Embryonic facial prominence (tissue), 1 donor: Measurements from ENCODE around the gene GALR2.

Source experiments
- DNase-seq: peaks from one replicate; pipeline ENCODE4 v3.0.0-alpha.2; 2016; ENCODE audit errors: extremely low spot score

Gene GALR2

DNA sequence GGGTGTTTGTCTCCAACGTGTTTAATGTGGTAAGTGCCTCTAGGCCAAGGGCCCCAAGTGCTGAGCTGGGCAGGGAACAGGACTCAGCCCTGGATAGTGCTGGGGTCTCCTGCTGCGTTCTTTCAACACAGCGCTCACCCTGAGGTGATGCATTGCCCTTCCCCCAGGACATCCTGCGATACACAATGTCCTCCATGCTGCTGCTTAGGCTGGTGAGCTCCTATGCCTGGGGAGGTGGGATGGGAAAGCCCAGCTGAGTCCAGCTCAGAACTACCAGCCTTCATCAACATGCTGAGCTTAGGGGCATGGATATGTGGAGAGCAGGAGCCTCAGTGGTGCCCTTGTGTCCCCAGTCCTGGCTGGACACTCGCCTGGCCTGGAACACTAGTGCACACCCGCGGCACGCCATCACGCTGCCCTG, 5.0 kb downstream of the GALR2 start:
- DNase-seq, result no peak

GRCh38 chr17:76079956-76080767, 5.6 kb downstream of the GALR2 start:
- DNase-seq, result no peak

DNA sequence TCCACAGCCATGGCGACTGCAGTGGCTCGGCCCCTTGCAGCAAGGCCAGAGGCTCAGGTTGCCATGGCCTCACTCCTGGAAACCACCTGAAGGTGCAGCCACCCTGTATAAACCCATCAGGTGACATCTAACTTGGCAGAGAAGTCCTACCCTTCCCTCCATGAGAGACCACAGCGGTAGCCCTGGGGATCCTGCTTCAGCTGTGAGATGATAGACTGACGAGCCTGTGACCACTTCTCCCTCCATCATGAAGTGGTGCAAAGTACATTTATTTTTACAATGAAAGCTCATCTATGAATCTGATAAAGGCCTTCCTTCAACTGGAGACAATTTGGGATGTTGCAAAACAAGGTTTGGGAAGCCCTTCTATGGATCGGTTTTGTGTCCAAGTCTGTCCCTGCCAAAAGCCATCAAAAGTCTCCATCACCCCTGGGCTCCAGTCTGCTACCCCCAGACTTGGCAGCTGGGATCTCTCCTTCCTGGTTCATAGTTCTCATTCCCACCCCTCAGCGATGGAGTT, 6.2 kb downstream of the GALR2 start:
- DNase-seq, result no peak

DNA sequence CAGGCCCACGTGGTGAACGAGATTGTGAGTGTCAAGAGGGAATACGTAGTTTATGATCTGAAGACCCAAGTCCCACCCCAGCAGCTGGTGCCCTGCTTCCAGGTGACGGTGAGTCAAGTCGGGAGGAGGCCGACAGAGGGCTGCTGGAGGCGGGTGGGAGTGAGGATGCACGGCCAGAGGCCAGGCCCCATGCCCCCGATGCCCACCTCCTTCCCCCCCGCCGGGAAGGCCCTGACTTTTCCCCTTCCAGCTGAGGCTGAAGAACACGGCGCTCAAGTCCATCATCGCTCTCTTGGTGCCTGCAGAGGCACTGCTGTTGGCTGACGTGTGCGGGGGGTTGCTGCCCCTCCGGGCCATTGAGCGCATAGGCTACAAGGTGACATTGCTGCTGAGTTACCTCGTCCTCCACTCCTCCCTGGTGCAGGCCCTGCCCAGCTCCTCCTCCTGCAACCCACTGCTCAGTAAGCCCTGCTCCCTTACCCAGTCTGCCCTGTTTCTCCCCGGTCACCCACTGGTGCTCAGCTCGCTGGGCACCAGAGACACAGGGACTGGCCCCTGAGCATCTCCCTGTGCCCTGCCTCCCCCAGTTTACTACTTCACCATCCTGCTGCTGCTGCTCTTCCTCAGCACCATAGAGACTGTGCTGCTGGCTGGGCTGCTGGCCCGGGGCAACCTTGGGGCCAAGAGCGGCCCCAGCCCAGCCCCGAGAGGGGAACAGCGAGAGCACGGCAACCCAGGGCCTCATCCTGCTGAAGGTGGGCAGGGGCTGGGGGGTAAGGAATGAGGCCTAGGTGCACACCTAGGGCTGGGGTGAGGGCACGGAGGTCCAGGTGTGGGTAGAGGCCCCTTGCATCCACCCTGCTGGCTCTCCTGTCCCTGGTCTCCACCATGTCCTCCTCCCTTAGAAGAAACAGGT, 7.0 kb downstream of the GALR2 start:
- no peak for DNase-seq

GRCh38 chr17:76082326-76083251, 8.0 kb downstream of the GALR2 start:
- no peak for DNase-seq

GRCh38 chr17:76083536-76084182, 9.1 kb downstream of the GALR2 start:
- no peak for DNase-seq

DNA sequence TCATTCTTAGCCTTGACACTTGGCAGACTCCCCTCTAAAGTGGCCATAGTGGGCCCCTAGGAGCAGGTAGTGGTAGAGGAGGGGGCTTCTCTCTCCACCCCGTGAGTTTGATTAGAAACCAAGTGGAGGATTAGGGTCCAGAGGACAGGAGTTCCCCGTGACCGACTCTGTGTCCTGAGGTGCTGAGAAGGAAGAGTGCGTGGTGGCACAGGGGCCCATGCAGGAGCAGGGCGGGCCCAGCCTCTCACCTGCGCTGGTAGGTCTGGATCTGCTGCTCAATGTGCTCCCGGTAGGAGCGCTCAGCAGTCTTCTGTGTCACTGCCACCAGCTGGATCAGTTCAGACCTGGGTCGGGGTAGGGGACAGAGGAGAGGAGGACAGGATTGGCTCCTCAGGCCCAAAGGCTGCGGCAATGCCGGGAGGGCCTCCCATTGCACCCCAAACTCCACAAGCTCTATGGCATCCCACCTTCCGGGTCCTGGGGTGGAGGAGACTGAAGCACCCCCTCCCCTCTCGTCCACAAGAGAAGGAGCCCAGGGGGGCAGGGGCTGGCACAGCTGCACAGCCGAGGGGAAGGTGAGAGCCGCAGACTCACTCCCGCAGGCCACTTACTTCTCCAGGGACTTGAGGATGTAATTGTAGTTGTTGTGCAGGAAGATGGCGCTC, 10.6 kb downstream of the GALR2 start:
- no peak for DNase-seq

- DNase-seq, result no peak
These were observed 11.3 kb downstream of the GALR2 start for GRCh38 chr17:76085731-76086366.

DNA sequence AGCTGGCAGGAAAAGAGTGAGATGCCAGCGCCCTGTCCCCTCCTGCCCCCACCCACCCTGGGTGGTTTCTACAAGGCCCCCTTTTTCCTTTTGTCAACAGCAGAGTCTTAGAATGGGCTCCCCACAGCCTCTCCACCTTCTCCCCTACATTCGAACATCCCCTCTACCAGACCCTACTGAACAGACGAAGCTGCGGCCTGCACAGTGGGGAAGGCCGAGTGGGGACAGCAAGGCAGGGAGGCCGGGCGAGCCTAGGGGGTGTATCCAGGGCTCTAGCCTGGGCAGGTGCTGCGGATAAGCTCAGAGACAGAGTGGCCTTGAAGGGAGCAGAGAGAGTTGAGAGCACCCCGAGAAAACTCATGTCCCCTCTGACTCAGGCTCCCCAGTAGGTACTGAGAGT, 11.8 kb downstream of the GALR2 start:
- no peak for DNase-seq

GRCh38 chr17:76087531-76087930, 12.9 kb downstream of the GALR2 start:
- no peak for DNase-seq

DNA sequence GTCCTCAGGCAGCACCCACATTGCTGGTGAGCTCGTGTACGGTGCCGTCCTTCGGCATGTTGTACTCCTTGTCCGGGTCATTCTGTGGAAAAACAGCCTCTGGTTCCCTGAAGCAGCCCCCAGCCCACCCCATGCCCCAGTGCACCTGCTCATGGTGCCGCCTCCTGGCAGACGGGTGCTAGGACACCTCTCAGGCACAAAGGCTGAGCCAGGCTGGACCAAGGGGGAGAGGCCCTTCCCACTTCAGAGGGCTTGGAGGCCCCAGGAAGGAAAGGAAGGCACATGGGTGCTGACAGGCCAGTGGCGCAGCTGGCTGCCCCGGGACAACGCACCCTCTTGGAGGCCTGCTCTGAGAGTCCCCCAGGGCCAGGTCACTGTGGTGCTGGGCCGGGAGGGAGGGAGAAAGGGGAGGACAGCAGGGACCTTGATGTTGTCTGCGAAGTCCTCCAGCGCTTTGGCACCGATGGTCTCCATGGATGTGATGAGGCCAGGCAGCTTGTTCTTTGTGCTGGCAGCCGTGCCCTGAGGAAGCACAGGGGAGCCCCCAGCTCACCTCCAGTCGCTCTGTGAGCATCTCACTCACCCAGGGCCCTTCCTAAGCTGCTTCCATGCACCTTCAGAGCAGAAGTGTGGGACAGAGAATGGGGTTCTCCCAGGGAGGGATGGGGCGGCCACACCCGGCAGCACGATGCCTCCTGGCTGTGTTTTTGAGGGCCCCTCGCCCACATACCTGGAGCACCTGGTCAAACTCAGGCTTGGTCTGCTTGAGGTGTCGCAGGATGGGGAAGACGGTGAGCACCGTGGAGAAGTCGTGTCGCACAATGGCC, 13.7 kb downstream of the GALR2 start:
- no peak for DNase-seq

GRCh38 chr17:76088868-76089576, 14.4 kb downstream of the GALR2 start:
- no peak for DNase-seq

DNA sequence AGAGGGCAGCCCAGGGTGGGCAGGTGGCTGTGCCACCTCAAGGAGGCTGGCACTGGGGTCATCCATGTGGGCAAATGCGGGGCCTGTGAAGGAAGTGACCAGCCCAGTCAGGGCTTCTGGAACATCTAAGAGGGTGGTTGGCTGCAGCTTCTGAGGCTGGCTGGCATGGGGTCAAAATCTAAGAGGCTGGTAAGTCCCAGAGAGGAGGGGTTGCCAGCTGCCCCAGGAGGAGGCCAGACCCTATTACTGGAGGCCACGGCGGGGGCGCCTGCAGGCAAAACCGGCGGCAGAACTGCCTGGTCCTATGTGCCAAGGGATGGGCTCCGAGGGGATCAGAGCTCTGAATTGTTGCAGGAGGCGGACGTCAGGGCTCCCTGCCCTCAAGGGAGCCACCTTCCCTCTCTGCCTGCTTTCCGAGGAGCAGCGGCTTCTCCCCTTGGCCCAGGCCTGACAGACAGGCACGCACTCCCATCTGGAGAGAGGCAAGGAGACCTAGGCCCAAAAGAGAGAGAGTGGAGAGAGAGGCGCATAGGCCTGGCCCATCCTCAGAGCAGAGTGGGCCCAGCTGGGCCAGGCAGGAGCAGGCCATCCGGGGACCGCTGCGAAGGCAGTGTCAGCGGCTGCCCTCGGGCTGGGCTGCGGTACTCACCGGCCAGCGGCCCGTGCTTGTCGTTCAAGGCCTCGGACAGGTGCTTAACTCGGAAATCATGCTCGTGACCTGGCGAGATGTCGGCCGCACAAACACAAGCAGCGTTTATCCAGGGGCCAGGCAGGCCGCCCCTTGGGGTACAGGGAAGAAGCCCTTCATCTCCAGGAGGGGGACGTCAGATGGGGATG, 15.3 kb downstream of the GALR2 start:
- DNase-seq, result no peak

GRCh38 chr17:76090517-76091129, 16.0 kb downstream of the GALR2 start:
- DNase-seq, result no peak

- no peak for DNase-seq
These were observed 17.1 kb downstream of the GALR2 start for GRCh38 chr17:76091526-76092286.
